HG02870 (cell line): ENCODE results near the gene ANP32E.

ENCODE experiments used
- ATAC-seq: cut with Tn5 transposase; IDR thresholded peaks from one replicate; pipeline ENCODE4 v1.9.1; 2021; ENCODE audit warnings: mild to moderate bottlenecking, moderate library complexity; ENCODE audit not compliant: unreplicated experiment

ANP32E gene

DNA sequence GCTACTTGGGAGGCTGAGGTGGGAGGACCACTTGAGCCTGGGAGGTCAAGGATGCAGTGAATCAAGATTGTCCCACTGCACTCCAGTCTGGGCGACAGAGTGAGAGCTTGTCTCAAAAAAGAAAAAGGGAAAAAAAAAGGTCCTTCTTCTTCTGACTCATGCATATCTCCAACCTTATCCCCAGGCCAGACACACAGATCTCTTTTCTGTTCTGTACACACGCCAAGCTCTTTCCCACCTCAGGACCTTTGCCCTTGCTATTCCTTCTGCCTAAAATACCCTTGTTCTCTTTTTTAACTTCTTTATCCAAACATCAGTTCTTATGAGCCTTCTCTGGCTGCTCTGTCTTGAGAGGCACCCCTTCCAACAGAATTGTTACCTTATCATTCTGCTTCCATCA is 64.1 kb downstream of the ANP32E start:
- no peak for ATAC-seq

DNA sequence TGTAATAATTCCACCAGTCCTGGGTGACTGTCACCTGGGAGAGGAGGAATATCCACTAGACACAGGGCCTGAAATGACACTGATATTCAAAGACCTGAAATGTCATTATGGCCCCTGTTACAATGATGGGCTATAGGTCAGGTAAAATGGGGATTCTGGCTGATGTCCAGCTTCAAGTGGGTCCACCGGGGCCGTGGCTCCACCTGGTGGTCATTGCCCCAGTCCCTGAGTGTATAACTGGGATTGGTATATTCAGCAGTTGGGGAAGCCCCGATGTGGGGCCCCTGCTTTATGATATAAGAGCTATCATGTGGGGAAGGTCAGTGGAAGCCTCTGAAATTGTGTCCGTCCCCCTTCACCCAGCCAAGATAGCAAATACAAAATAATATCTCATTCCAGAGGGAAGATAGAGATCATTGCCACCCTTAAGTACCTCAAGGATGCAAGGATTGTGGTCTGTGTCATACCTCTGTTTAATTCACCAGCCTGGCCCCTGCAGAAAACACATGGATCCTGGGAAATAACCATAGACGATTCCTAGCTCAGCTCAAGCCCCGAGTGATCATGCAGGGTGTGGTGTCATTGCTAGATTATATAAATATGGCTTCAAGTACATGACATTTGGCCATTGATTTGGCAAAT is 66.8 kb downstream of the ANP32E start:
- ATAC-seq: no peak
